HepG2 (cell line): ENCODE measurements around the gene NOP9. TPM values are rescaled to one million over a fixed set of nuclear protein-coding genes. Genes with fewer than 3 reads are reported as not detected.

Source experiments
- DBP ChIP-seq: sonication (generic); formaldehyde crosslinking; IDR thresholded peaks from 2 replicates; pipeline ENCODE4 v1.4.0; 2020; ENCODE audit warnings: missing genetic modification reagents; ENCODE audit errors: not compliant biosample characterization
- DDIT3 ChIP-seq: sonication (generic); formaldehyde crosslinking; IDR thresholded peaks from 2 replicates; pipeline ENCODE4 v1.4.0; 2020; ENCODE audit warnings: mild to moderate bottlenecking, missing genetic modification reagents
- FOXC1 ChIP-seq: sonication (generic); formaldehyde crosslinking; IDR thresholded peaks from 2 replicates; pipeline ENCODE4 v1.8.0; 2022; ENCODE audit warnings: mild to moderate bottlenecking, missing genetic modification reagents, borderline replicate concordance
- GTF2F1 ChIP-seq: fragments of 150-350 bp; IDR thresholded peaks from 2 replicates; pipeline ENCODE4 v1.6.1; 2014; ENCODE audit warnings: low read length
- HOXA9 ChIP-seq: sonication (generic); formaldehyde crosslinking; IDR thresholded peaks from 2 replicates; pipeline ENCODE4 v1.8.1; 2022; ENCODE audit warnings: missing genetic modification reagents, mild to moderate bottlenecking, moderate library complexity, borderline replicate concordance
- KDM4B ChIP-seq: sonication (generic); formaldehyde crosslinking; IDR thresholded peaks from 2 replicates; pipeline ENCODE4 v1.4.0; 2020; ENCODE audit warnings: missing genetic modification reagents
- KLF9 ChIP-seq: IDR thresholded peaks from 2 replicates; pipeline ENCODE4 v1.6.1; 2016; ENCODE audit warnings: low read depth
- NCOA1 ChIP-seq: sonication (generic); formaldehyde crosslinking; IDR thresholded peaks from 2 replicates; pipeline ENCODE4 v1.9.0; 2021; ENCODE audit warnings: missing genetic modification reagents
- NFE2L2 ChIP-seq: fragments of 150-350 bp; IDR thresholded peaks from 2 replicates; pipeline ENCODE4 v1.6.1; 2014; ENCODE audit warnings: low read length
- NFYB ChIP-seq: sonication (generic); formaldehyde crosslinking; IDR thresholded peaks from 2 replicates; pipeline ENCODE4 v1.4.0; 2020; ENCODE audit warnings: missing genetic modification reagents
- PPARG ChIP-seq: conservative IDR thresholded peaks from 2 replicates; pipeline ENCODE4 v1.6.1; 2016; ENCODE audit warnings: missing biosample characterization, missing genetic modification reagents
- RAD21 ChIP-seq: fragments of 450-650 bp; formaldehyde crosslinking; IDR thresholded peaks from 2 replicates; pipeline ENCODE4 v1.5.0; 2020; ENCODE audit warnings: mild to moderate bottlenecking
- RXRB ChIP-seq: IDR thresholded peaks from 2 replicates; pipeline ENCODE4 v1.6.1; 2016; ENCODE audit warnings: borderline replicate concordance, missing genetic modification reagents, missing compliant biosample characterization
- SMC3 ChIP-seq: IDR thresholded peaks from 2 replicates; pipeline ENCODE4 v1.6.1; 2011; ENCODE audit warnings: low read length, improper control_type of control experiment
- TBX3 ChIP-seq: fragments of 450-650 bp; IDR thresholded peaks from 2 replicates; pipeline ENCODE4 v1.6.1; 2017; ENCODE audit warnings: antibody characterized with exemption, mild to moderate bottlenecking, inconsistent platforms, borderline replicate concordance
- ZBTB21 ChIP-seq: sonication (generic); formaldehyde crosslinking; IDR thresholded peaks from 2 replicates; pipeline ENCODE4 v1.4.0; 2020; ENCODE audit warnings: missing genetic modification reagents
- ZBTB7A ChIP-seq: sonication (generic); formaldehyde crosslinking; IDR thresholded peaks from 2 replicates; pipeline ENCODE4 v1.8.0; 2022; ENCODE audit warnings: mild to moderate bottlenecking, missing genetic modification reagents
- ZC3H4 ChIP-seq: sonication (generic); formaldehyde crosslinking; IDR thresholded peaks from 2 replicates; pipeline ENCODE4 v1.4.0; 2020; ENCODE audit warnings: missing genetic modification reagents, borderline replicate concordance
- ZNF550 ChIP-seq: sonication (generic); formaldehyde crosslinking; IDR thresholded peaks from 2 replicates; pipeline ENCODE4 v1.4.0; 2020; ENCODE audit warnings: mild to moderate bottlenecking, missing genetic modification reagents, borderline replicate concordance
- ZNF615 ChIP-seq: sonication (generic); formaldehyde crosslinking; IDR thresholded peaks from 2 replicates; pipeline ENCODE4 v1.5.0; 2020; ENCODE audit warnings: mild to moderate bottlenecking, missing genetic modification reagents, borderline replicate concordance
- ZNF672 ChIP-seq: sonication (generic); formaldehyde crosslinking; IDR thresholded peaks from 2 replicates; pipeline ENCODE4 v1.8.1; 2022; ENCODE audit warnings: missing genetic modification reagents
- ZNF780A ChIP-seq: sonication (generic); formaldehyde crosslinking; IDR thresholded peaks from 2 replicates; pipeline ENCODE4 v1.8.0; 2022; ENCODE audit warnings: mild to moderate bottlenecking, missing genetic modification reagents, moderate library complexity
- polyA plus RNA-seq, 8 experiments: library from polyadenylated mRNA; depleted of rRNA in 3 of 8; stranded (reverse) in 7 of 8; unstranded in 1 of 8; fragments of >200 nt; fragmentation: Illumina TruSeq in 4 of 8; extraction: Trizol in 4 of 8; gene quantifications; 2 replicates each; pipeline versions ENCODE4 v1.2.1 to v1.2.3, GENCODE V29; 2011 to 2016; ENCODE audit warnings: low read depth in 4 of 8, missing spikeins in 1 of 8, mixed read lengths in 1 of 8; ENCODE audit not compliant: insufficient read depth in 1 of 8
- total RNA-seq, 5 experiments: library from RNA; depleted of rRNA; stranded (reverse); fragments of >200 nt; fragmentation: Illumina TruSeq; extraction: Trizol; gene quantifications; 2 replicates each; pipeline ENCODE4 v1.2.3, GENCODE V29; 2016; ENCODE audit warnings: low read depth in 1 of 5
- TF ChIP-seq, protein P1 (sequence below): sonication (generic); formaldehyde crosslinking; IDR thresholded peaks from 2 replicates; pipeline ENCODE4 v1.9.0; 2021; ENCODE audit warnings: missing genetic modification reagents, mild to moderate bottlenecking, borderline replicate concordance
- TF ChIP-seq, protein P2 (sequence below): sonication (generic); formaldehyde crosslinking; IDR thresholded peaks from 2 replicates; pipeline ENCODE4 v1.5.1; 2020; ENCODE audit warnings: mild to moderate bottlenecking, missing genetic modification reagents, moderate library complexity

The NOP9 gene
- total and polyA plus RNA-seq, 2 of the 13 experiments (the other 11 are each of a cell fraction or from before 2014, with no cell fraction given), result 24.5 to 61.6 TPM

DNA sequence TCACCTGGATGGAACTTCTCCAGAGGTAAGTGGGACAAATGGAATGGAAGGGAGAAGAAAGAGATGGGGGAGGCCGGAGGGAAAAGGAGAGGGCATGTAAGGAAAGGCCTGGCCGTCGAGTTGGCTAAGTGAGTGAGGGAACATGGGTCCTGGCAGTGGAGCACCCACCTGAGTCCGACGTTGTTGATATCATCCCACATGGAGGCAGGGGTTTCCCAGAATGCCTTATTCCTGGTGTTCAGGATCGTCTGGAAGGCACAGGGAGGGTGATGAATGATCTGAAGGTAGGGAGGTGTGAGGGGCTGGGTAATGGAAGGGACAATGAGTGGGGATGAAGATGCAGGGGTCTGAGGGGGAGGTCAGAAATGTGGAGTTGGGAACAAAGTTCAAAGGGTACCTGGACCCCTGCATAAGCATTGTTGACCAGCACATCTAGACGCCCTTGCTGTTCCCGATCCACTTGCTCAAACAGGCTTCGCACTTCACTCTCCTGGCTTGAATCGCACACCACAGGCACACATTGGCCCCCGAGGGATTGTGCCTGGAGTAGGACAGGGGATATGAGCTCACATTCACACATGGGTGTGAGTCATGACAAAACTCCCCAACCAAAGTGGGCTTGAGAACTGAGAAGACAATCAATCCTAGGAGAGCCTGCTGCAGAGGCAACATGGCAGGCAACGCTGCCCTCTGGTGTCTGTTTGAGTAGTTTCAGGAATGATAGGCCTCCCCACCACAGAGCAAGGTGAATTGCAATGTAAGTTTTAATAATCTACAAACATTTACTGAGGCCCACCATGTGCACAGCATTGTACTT, 3.1 kb upstream of the NOP9 start (continued):
- peak; percentile 57; the same call in 1 of the 2 replicates for TF ChIP-seq PPARG
- TF ChIP-seq ZNF615 (CRISPR knock-in tag), result no peak
- TF ChIP-seq, protein P1, sequence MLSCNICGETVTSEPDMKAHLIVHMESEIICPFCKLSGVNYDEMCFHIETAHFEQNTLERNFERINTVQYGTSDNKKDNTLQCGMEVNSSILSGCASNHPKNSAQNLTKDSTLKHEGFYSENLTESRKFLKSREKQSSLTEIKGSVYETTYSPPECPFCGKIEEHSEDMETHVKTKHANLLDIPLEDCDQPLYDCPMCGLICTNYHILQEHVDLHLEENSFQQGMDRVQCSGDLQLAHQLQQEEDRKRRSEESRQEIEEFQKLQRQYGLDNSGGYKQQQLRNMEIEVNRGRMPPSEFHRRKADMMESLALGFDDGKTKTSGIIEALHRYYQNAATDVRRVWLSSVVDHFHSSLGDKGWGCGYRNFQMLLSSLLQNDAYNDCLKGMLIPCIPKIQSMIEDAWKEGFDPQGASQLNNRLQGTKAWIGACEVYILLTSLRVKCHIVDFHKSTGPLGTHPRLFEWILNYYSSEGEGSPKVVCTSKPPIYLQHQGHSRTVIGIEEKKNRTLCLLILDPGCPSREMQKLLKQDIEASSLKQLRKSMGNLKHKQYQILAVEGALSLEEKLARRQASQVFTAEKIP, result no peak
- TF ChIP-seq ZBTB7A, result no peak
- TF ChIP-seq NCOA1, result no peak
- no peak for TF ChIP-seq ZNF672 (CRISPR knock-in tag)
- TF ChIP-seq ZC3H4 (CRISPR knock-in tag), result 0 out of 2 replicates have a peak, but pooled peaks have one; percentile 64
- peak; percentile 62 for TF ChIP-seq KDM4B (CRISPR knock-in tag)
- no peak for TF ChIP-seq ZNF780A (CRISPR knock-in tag)
- TF ChIP-seq GTF2F1, result no peak
- 0 out of 2 replicates have a peak, but pooled peaks have one; percentile 32 for TF ChIP-seq KLF9 (CRISPR knock-in tag)
- TF ChIP-seq FOXC1, result peak; percentile 26; the same call in 1 of the 2 replicates
- TF ChIP-seq, protein P2, sequence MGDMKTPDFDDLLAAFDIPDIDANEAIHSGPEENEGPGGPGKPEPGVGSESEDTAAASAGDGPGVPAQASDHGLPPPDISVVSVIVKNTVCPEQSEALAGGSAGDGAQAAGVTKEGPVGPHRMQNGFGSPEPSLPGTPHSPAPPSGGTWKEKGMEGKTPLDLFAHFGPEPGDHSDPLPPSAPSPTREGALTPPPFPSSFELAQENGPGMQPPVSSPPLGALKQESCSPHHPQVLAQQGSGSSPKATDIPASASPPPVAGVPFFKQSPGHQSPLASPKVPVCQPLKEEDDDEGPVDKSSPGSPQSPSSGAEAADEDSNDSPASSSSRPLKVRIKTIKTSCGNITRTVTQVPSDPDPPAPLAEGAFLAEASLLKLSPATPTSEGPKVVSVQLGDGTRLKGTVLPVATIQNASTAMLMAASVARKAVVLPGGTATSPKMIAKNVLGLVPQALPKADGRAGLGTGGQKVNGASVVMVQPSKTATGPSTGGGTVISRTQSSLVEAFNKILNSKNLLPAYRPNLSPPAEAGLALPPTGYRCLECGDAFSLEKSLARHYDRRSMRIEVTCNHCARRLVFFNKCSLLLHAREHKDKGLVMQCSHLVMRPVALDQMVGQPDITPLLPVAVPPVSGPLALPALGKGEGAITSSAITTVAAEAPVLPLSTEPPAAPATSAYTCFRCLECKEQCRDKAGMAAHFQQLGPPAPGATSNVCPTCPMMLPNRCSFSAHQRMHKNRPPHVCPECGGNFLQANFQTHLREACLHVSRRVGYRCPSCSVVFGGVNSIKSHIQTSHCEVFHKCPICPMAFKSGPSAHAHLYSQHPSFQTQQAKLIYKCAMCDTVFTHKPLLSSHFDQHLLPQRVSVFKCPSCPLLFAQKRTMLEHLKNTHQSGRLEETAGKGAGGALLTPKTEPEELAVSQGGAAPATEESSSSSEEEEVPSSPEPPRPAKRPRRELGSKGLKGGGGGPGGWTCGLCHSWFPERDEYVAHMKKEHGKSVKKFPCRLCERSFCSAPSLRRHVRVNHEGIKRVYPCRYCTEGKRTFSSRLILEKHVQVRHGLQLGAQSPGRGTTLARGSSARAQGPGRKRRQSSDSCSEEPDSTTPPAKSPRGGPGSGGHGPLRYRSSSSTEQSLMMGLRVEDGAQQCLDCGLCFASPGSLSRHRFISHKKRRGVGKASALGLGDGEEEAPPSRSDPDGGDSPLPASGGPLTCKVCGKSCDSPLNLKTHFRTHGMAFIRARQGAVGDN (CRISPR knock-in tag), result peak; percentile 60
- no peak for TF ChIP-seq DBP
- no peak for TF ChIP-seq NFE2L2
- peak; percentile 68; the same call in 1 of the 2 replicates for TF ChIP-seq RXRB
- TF ChIP-seq ZNF550 (CRISPR knock-in tag), result no peak
- TF ChIP-seq DDIT3, result no peak
- peak; percentile 37; the same call in 1 of the 2 replicates for TF ChIP-seq ZBTB21 (CRISPR knock-in tag)
- peak; percentile 33; the same call in 1 of the 2 replicates for TF ChIP-seq HOXA9 (CRISPR knock-in tag)
- 0 out of 2 replicates have a peak, but pooled peaks have one; percentile 21 for TF ChIP-seq NFYB (CRISPR knock-in tag)
- TF ChIP-seq RAD21 (CRISPR knock-in tag), result peak; percentile 97
- TF ChIP-seq SMC3, result peak; percentile 99
- TF ChIP-seq TBX3, result no peak; the same call in 1 of the 2 replicates
